NCI-H82 treated with DMSO at 0.1 percent for 48 hours (cell line): ENCODE data around the gene BSDC1.
"Not testable (repeated sequence)": the region's sequence is repeated elsewhere in the genome, so short reads cannot be mapped to it uniquely, and the experiment has no call there.

Experiments
- DNase-seq: peaks from one replicate; lab custom pipeline; 2025; ENCODE audit not compliant: unreplicated experiment; lab: John Stamatoyannopoulos, UW

Gene BSDC1

DNA sequence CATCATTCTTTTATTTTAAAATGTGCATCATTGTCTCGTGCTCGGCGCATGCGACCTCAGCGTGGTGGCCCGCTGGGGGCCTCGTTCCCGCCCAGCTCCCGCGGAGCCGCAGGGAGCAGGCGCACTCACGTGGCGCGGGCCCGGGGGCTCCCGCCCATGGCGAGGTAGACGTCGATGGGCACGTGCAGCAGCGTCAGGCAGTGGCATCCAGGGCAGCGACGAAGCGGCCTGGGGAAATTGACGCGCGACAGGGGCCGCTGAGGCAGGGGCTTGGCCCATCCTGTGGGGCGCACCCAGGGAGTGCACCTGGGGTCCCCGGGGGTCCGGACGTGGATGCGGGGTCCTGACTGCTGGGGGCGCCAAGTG lies 33.0 kb downstream of the BSDC1 start:
- DNase-seq = no peak

DNA sequence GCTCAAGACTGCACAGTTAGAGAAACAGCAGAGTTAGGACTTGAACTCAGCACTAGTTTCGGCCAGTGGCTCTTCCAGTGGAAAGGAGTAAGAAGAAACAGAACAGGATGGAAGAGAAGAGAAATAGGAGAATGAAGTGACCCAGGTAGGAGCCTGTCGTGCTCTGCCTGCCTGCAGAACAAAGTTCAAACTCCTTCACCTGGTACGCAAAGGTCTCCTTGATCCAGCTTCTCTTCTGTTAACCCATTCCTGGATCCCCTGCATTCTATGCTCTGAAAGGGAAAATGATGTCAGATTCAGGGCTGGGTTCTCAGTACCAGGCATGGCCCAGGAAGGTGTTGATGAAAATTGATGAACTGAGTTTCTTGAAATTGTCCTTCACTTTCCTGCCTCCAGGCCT lies 35.8 kb downstream of the BSDC1 start:
- DNase-seq = no peak

DNA sequence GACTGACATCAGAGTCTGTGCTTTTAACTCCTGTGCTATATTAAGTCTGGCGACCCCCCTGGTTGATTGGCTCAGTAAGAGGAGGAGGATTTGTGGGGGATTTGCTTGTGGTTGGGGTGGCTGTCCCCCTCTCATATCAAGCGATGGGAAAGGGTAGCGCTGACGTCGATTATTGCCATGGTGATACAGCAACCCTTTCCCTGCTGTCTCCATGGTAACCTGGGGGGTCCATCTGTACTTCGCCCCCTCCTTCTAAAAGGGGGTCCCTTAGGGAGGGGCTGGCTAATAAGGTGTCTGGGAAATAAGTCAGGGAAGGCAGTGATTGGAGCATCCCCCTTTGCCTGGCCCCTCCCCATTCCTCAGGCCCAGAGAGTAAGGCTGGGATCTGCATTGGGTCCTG lies 36.6 kb downstream of the BSDC1 start:
- DNase-seq = no peak

DNA sequence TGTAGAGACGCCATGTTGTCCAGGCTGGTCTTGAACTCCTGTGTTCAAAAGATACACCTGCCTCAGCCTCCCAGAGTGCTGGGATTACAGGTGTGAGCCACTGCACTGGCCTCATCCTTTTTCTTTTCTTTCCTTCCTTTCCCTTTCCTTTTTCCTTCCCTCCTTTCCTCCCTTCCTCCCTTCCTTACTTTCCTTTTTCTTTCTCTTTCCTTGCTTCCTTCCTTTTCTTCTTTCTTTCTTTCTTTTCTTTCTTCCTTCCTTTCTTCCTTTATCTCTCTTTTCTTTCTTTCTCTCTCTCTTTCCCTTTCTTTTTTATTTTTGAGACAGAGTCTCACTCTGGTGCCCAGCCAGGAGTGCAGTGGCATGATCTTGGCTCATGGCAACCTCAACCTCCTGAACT lies 37.8 kb downstream of the BSDC1 start:
- DNase-seq = no peak

DNA sequence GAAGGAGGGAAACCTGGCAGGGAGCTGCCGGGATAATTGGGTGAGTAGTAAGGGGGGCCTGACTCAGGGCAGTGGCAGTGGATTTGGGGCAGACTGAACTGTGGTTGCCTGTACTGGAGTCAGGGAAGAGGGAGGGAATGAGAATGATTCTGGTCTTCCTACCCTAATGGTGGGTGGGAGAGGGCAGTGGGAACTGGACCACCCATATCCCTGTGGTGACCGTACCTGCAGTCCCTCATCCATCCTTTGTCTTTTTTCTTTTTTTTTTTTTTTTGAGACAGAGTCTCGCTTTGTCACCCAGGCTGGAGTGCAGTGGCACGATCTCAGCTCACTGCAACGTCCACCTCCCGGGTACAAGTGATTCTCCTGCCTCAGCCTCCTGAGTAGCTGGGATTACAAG lies 38.5 kb downstream of the BSDC1 start:
- DNase-seq = not testable (repeated sequence)

DNA sequence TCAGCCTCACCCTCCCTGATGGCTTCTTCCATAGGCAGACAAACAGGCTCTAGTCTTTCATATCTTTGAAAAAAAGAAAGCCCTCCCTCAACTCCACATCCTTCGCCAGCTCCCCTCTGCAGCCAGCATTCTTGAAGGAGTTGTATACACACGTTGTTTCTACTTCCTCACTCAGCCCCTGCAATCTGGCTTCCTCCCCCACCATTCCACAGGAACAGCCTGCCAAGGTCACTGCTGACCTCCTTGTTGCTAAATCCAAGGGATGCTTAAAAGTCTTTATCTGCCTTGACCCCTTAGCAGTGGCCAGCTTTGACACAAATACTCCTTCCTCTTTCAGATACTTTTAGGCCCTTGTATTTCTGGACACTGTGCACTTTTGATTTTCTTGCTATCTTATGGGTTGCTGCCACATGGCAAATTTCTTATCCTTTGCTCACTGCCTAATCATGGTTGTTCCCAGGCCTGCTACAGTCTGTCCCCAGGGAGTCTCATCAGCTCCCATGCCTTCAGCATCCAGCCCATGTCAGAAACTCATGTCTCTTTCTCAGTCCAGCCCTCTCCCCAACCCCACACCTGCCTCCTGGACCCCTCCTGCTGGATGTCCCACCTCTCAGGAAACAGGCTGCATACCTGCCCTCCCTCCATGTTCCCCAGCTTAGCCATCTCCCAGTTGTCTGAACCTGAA lies 40.2 kb downstream of the BSDC1 start:
- no peak for DNase-seq

DNA sequence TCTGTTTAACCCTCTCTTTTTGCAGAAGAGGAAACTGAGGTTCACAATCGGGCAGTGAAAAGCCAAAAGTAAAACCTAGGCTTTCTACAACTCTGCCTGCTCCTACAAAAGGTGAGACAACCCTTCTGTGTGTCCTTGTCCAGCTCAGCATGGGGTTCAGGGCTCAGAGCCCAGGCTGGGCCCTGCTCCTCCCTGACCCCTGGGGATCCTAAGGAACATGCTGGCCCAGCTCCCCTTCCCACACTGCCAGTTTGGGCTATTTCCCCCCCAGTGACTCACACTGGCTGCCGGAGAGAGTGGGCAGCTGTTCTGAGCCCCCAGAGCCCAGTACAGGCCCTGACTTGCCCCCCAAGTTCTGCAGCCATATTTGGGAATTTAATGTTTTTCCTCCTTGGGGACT lies 40.8 kb downstream of the BSDC1 start:
- no peak for DNase-seq

DNA sequence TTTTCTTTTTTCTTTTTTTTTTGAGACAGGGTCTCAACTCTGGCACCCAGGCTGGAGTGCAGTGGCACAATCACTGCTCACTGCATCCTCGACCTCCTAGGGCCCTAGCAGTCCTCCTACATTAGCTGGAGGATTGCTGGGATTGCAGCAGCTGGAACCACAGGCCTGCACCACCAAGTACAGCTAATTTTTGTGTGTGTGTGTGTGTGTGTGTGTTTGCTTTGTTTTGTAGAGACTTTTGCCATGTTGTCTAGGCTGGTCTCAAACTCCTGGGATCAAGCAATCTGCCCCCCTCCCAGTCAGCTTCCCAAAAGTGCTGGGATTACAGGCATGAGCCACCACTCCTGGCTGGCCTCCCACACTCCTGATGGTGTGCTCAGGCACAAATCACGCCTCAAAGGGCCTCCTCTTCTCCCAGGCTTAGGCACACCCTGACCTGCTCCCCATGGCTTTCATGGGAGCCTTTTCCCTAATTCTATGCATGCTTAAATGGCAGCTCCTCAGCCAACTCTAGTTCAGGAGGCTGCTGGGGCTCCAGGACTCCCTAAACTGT lies 41.3 kb downstream of the BSDC1 start:
- DNase-seq = no peak

DNA sequence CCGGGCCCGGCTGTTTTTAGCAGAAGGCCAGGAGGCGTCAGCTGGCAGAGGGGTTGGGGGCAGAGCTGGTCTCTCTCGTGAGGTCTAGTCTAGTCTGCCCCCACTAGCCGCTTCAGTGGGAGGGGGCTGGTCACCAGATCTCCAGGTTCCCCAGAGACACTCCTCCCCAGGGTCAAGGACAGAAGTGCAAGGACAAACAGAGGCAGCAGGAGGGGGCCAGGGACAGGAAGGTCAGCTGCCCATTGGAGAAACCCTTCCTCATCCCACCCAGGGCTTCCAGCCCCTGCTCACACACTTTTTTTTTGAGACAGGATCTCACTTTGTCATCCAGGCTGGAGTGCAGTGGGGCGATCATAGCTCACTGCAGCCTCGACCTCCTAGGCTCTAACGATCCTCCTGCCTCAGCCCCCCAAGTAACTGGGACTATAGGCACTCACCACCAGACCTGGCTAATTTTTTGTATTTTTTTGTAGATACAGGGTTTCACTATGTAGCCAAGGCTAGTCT lies 41.9 kb downstream of the BSDC1 start:
- DNase-seq = no peak

DNA sequence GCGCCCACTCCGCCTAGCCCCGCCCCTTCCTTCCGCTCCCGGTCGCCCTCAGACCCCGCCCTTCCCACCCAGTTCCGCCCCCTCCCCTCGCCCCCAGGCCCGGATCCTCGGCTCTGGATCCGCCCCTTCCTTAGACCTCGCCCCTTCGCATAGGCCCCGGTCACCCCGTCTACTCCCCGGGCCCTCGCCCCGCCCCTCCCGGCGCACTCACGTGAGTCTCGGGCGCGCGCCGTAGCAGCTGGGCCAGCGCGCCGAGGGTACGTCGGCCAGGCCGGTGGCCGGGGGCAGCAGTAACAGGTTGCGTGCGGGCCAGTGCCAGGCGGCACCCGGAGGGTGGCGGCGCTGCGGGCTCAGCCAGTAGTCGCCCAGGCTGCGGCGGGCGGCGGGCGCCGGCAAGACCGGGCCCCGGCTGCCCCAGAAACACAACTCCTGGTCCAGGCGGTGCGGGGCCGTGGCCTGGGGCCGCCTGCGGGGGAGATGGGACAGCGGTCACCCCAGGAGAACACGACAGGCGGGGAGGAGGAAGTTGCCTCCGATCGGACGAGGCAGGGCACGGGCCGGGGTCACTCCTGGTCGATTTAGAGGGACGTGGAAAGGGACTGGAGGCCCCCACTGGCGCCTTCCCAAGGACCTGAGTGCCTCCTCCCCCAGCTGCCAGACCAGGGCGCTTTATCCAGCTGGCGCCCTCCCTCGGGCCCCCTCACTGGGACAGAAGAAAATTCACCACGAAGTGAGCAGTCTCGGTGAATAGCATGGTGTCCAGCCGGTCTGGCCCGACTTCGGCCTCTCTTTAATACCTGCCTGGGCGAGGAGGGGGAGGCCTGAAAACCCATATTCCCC lies 42.6 kb downstream of the BSDC1 start:
- peak; percentile 92 for DNase-seq

DNA sequence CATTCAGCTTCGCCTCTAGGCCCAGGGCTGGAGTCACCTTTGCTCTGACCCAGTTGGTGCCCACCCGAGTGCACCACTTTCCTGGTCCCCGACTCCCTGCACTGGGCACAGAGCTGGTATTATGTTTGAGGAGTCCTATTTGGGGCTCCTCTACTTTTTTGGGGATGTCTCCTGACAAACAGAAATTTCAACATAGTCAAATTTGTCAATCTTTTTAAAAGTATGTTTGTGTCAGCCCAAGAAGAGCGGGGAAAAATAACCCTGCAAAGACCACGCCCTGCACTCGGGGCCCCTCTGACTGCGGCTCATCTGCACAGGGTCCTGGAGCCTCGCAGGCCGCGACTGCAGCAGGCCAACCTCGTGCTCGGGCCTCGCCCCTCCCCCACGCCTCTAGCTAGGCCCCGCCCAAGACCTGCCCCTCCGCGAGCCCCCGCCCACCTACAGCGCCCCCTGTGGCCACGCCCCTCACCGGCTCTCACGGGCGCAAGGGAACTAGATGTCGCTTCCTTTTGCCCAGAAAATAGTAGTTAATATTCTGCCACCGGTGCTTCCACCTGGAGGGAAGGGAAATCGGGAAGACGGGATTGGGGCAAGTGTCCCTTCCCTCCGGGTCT lies 43.3 kb downstream of the BSDC1 start:
- peak; percentile 80 for DNase-seq

DNA sequence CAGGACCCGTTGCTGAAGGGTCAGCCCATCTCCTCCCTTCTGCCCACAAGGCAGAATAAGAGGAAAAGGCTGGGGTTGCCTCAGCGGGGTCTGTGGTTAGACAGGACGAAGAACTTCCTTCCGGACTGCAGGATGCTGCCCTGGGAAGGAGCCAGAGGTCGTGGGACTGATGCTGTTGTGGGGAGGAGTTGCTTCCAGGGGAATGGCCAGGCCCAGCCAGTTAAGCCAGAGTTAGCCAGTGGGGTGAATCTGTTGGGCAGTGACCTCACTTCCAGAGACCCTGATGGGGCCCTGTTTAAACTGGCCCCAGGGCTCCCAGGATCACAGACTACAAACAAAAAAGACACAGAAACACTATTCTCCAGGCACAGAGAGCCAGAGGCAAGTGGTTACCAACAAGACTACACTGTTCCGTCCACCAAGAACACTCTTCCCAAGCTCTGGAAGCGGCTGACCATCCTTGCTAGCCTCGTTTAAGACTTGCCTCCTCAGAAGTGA lies 45.0 kb downstream of the BSDC1 start:
- DNase-seq = no peak

DNA sequence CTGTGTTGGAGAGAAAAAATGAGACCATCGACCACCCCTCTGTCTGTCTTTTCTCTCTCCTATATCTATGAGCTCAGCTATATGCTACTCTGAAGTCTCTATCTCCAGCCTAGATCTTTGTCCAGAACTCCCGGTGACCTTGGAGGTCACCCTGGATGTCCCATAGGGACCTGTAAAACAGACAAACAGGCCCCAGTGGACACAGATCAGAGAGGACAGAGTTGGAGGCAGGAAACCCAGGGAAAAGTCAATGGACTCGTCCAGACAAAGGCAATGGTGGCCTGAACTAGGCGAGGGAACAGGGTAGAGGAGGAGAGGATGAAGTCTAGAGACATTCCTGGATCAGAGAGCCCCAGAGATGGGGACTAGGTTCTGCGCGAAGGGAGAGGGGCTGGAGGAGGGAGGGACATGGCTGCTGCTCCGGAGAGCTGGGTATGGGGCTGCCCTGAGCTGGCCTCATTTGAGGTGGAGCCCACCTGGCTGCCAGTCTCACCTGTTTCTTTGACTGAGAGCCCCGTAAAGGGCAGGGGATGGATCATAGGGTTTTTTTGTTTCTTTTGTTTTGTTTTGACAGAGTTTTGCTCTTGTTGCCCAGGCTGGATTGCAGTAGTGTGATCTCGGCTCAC lies 47.6 kb downstream of the BSDC1 start:
- DNase-seq = no peak

DNA sequence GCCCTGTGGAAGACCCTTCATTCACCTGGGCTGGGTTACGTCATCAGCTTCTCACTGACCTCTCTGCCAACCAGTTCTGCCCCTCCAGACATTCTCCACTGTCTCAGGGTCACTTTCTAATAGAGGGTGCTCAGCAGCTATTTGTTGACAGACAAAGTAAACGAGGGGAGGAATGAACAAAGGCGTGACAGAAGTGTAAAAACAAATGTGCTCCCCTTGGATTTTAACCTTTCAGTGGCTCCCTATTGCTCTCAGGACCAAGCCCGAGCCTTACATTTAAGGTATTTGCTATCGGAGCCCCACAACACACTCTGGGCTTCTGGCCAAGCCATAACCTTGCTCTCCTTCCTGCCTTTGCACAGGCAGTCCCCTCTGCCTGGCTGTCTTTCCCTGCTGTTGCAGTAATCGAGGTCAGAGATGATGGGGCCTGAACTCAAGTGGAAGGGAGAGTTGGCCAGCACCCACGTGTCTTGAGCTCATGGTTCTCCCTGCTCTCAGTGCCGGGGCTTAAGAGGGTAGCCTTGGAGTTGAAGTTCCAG lies 48.9 kb downstream of the BSDC1 start:
- DNase-seq = no peak

DNA sequence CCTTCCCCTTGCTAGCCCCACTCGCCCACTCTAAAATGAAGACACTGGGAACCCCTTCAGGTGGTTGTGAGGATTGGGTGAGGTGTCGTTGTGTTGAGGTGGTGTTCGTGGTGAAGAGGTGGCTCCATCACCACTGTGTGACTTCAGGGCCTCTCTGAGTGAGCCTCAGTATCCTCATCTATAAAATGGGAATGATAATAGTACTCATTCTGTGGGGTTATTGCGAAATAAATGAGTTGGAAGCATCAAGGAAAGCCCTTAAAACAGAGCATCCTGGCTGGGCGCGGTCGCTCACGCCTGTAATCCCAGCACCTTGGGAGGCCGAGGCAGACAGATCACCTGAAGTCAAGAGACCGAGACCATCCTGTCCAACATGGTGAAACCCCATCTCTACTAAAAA lies 51.5 kb downstream of the BSDC1 start:
- DNase-seq = no peak

DNA sequence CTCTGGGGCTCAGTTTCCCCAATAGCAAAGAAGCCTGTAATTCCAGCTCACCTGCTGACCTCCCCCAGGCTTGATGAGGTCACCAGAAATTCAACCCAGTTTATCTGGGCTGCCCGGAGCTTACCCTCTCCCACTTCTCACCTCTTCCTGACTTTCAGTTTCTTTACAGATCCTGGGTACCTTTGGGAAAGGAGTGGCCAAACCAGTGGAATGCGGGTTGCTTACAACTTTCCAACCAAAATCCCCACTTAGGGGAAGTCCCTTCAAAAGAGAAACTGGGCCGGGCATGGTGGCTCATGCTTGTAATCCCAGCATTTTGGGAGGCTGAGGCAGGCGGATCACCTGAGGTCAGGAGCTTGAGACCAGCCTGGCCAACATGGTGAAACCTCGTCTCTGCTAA lies 52.3 kb downstream of the BSDC1 start:
- DNase-seq = no peak

DNA sequence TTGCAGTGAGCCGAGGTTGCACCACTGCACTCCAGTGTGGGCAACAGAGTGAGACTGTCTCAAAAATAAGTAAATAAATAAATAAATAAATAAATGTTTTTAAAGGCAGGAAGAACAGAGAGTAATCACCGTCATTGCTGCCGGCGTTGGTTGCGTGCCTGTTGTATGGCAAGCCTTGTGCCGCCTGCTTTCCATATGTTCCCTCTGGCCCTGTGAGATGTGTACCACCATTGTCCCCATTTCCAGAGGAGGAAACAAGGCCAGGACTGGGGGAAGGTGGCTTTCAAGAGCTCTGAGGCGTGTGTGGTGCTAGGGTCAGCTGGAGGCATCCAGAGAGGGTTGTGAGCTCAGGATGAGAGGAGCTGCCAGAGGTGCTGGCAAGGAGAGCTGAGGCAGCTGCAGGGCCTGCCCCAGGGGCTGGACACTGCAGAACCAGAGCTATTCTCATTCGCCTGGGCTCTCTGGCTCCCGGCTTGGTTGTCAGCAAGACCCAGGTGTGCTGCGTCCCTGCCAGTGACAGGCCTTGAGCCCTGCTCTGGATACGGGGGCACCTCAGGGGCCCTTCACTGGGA lies 53.0 kb downstream of the BSDC1 start:
- no peak for DNase-seq

DNA sequence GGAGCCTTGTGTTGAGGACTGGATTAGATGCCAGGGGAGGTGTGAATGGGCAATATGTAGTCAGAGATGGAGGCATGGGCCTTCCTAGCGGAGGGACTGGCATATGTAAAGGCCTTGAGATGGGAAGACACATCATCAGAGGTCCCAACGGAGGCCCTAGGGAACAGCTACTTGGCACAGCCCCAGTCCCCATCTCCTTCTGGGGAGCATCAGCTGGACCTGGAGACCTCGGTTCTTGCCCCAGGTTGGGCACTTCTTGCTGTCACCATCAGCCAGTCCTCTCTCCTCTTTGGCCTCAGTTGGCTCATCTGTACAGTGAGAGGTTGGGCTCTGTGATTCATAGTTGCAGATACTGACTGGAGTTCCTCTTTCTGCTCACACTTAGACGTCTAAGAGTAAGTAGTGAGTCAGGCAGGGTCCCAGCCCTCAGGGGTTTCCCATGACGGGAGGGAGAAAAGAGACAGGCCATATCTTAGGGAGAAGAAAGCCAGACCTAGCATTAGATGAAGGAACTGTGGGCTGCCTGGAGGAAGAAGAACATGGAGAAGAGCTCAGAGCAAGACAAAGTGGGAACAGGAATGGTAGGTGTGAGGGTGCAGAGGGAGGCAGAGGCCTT lies 54.8 kb downstream of the BSDC1 start:
- no peak for DNase-seq

DNA sequence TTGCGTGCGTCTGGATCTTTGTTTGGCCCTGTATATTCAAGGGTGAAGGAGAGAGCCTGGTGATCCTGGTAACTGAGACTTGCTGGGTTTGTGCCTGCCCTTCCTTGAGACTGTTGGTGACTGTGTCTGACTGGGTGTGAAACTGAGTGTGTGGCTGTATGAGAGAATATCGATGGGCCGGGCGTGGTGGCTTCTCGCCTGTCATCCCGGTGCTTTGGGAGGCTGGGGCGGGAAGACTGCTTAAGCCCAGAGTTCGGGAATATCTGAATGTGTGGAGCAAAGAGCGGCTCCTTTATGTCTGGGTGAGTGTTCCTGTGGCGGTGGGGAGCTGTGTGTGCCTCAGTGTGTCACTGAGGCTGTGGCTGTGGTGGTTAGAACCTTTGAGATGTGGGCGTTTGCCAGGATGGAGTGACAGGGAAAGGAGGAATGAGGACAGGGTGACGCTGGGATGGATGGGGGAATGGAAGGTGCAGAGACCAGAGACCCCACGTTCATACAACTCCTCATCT lies 55.5 kb downstream of the BSDC1 start:
- DNase-seq = no peak
